Heart right ventricle (tissue), 16 donors: Measurements from ENCODE around the gene STRIP2. TPM values are rescaled to one million over a fixed set of nuclear protein-coding genes. Genes with fewer than 3 reads are reported as not detected.

Source experiments
- ATAC-seq, 8 donors: fragments of 200-7000 bp; cut with Tn5 transposase; one replicate each; pipeline ENCODE4 v1.9.1; 2020; ENCODE audit warnings: mild to moderate bottlenecking in 8 of 8, moderate library complexity in 8 of 8, moderate number of reproducible peaks in 1 of 8
- DNase-seq, 2 donors: peaks; one replicate each; pipeline ENCODE4 v3.0.0-alpha.2; 2020
- H3K27ac ChIP-seq, 10 donors: fragments of 200-600 bp; sonication (generic) in 2 of 10; one replicate each; pipeline versions ENCODE4 v1.5.0 to v1.8.0; 2020 to 2022; ENCODE audit warnings: mild to moderate bottlenecking in 3 of 10
- H3K27me3 ChIP-seq, 7 donors: fragments of 200-600 bp; one replicate each; pipeline ENCODE4 v1.8.0; 2021 to 2022; ENCODE audit warnings: mild to moderate bottlenecking in 2 of 7
- H3K36me3 ChIP-seq, 9 donors: fragments of 200-600 bp; sonication (generic) in 1 of 9; one replicate each; pipeline versions ENCODE4 v1.5.0 to v1.8.0; 2020 to 2022; ENCODE audit warnings: mild to moderate bottlenecking in 2 of 9
- H3K4me1 ChIP-seq, 9 donors: fragments of 200-600 bp; sonication (generic) in 1 of 9; one replicate each; pipeline versions ENCODE4 v1.5.0 to v1.8.0; 2020 to 2022; ENCODE audit warnings: mild to moderate bottlenecking in 4 of 9
- H3K4me3 ChIP-seq, 10 donors: fragments of 200-600 bp; sonication (generic) in 2 of 10; one replicate each; pipeline versions ENCODE4 v1.5.0 to v1.8.0; 2020 to 2022; ENCODE audit warnings: mild to moderate bottlenecking in 7 of 10, moderate library complexity in 2 of 10
- H3K9me3 ChIP-seq, 11 donors: fragments of 200-600 bp in 10 of 11; sonication (generic) in 2 of 11; one replicate each; pipeline versions ENCODE4 v1.5.0 to v1.8.0; 2013 to 2022; ENCODE audit warnings: mild to moderate bottlenecking in 2 of 11, control low read depth in 1 of 11, moderate library complexity in 1 of 11
- CTCF ChIP-seq, 9 donors: fragments of 200-600 bp; sonication (generic) in 2 of 9; IDR thresholded peaks; one replicate each; pipeline versions ENCODE4 v1.5.0 to v1.8.0; 2021 to 2022; ENCODE audit warnings: antibody characterized with exemption in 9 of 9, mild to moderate bottlenecking in 5 of 9, moderate library complexity in 1 of 9
- WGBS, 2 donors: extraction: QIAGEN DNeasy Blood & Tissue Kit; methylation state at CpG; one replicate each; pipeline ENCODE4 v1.1.7; 2013; ENCODE audit warnings: inconsistent platforms in 1 of 2; 5-methylcytosine and 5-hydroxymethylcytosine counted together
- intact Hi-C, 10 donors: fragments of 100-400 bp; cut with DNase I; formaldehyde crosslinking; loops; one replicate each; pipeline versions ENCODE4 v1.11.1 to v1.14.2; 2022
- polyA plus RNA-seq, 2 donors: library from polyadenylated mRNA; stranded (reverse); fragments of 200-250 nt; gene quantifications; one replicate each; pipeline ENCODE4 v1.2.3, GENCODE V29; 2013
- total RNA-seq, 10 donors: library from RNA; stranded (reverse); fragmentation: NEBNext Ultra II Directional in 3 of 10; extraction: Animal tissue kit (Norgen Biotek cat#: 25700) in 3 of 10; gene quantifications; one replicate each; pipeline versions ENCODE4 v1.2.1 to v1.2.4, GENCODE V29; 2021 to 2023
- donor health status: Arrhythmogenic right ventricular cardiomyopathy.
- donor health status: ischemic (EF 13 %, LVEDD 7.1; RV severe dilation, severe dysfunction).
- donor health status: healthy with polysubstance abuse.
- donor health status: DM: no; HTN: yes; CAD: no.
- donor health status: DM: no; HTN: no; CAD: no.
- donor health status: ischemic (EF 25% LVEDD 6.9; RV normal size, moderate dysfunction).
- donor health status: ischemic (EF 25% LVEDD 5.7; RV mildly dilated, moderate dysfunction).
- donor health status: healthy.
- donor health status: DM: yes; HTN: yes; CAD: no.
- donor health status: Ischemic cardiomyopathy.
- donor health status: ischemic (EF 35%, LVEDD 5.7; RV mildly dilated, moderate dysfunction).
- donor health status: nonischemic (EF 11% LVEDD 7.7; RV severe dilation, severe dysfunction).
- donor health status: DM: yes; HTN: yes; CAD: no.
- donor health status: PGD.
- donor health status: ischemic (EF 29% LVEDD 5.4; RV normal size, mild dysfunction).
- donor health status: nonischemic (EF 23%, LVEDD 6.1; RV moderate dilation, normal function).

STRIP2 gene
- total and polyA plus RNA-seq, 12 donors, result 10.6 to 36.9 (median 20.8) TPM

GRCh38 chr7:129457101-129457500, 22.9 kb downstream of the STRIP2 start:
- ATAC-seq (no peak), DNase-seq (no peak)
- 66 to 84% methylated on average over 3 of the region's 3 CpGs for WGBS, 2 donors
- H3K4me1 ChIP-seq, result peaks cover 3 to 25% (median 10%) of the 10 kb centered on the region in 9 donors
- peaks cover 0 to 49% (median 20%) of the 10 kb centered on the region in 9 donors for H3K36me3 ChIP-seq
- TF ChIP-seq CTCF (IDR thresholded peaks at IDR 0.05), result no peak
- H3K4me3 ChIP-seq, result no peak overlapping the region
- intact Hi-C loops, result no loop called here
- H3K9me3 ChIP-seq, result no peaks in the 10 kb centered on the region
- H3K27ac ChIP-seq, result no peak overlapping the region
- H3K27me3 ChIP-seq, result peaks cover 0 to 5% (median 0%) of the 10 kb centered on the region in 7 donors

GRCh38 chr7:129458171-129458570, 23.9 kb downstream of the STRIP2 start:
- H3K36me3 ChIP-seq, result peaks cover 0 to 49% (median 20%) of the 10 kb centered on the region in 9 donors
- peaks cover 0 to 5% (median 0%) of the 10 kb centered on the region in 7 donors for H3K27me3 ChIP-seq
- WGBS, 2 donors, result 95 to 97% methylated on average over 5 of the region's 5 CpGs
- peaks cover 5 to 15% (median 8%) of the 10 kb centered on the region in 9 donors for H3K4me1 ChIP-seq
- TF ChIP-seq CTCF (IDR thresholded peaks at IDR 0.05), result no peak
- H3K27ac ChIP-seq, result no peak overlapping the region
- H3K9me3 ChIP-seq, result no peaks in the 10 kb centered on the region
- H3K4me3 ChIP-seq, result no peak overlapping the region
- ATAC-seq (no peak), DNase-seq (no peak)
- intact Hi-C loops, result no loop called here

- H3K4me3 ChIP-seq, result no peak overlapping the region
- DNase-seq (no peak), ATAC-seq (no peak)
- TF ChIP-seq CTCF (IDR thresholded peaks at IDR 0.05), result no peak
- peaks cover 0 to 55% (median 20%) of the 10 kb centered on the region in 9 donors for H3K36me3 ChIP-seq
- H3K27me3 ChIP-seq, result peaks cover 0 to 5% (median 0%) of the 10 kb centered on the region in 7 donors
- no peak overlapping the region for H3K27ac ChIP-seq
- no peaks in the 10 kb centered on the region for H3K9me3 ChIP-seq
- peaks cover 0 to 8% (median 0%) of the 10 kb centered on the region in 9 donors for H3K4me1 ChIP-seq
- WGBS, 2 donors, result 92 to 100% methylated on average over 2 of the region's 2 CpGs
- intact Hi-C loops, result loop anchor here in 3 of 10 donors (10.0 kb wide), 1 partner anchor 247 kb away; no protein-coding TSS in a partner anchor
Measured at GRCh38 chr7:129461809-129462208, 27.6 kb downstream of the STRIP2 start.

- no peak for ATAC-seq
- Histone ChIP-seq H3K9me3 (no peaks in the 10 kb centered on the region), H3K36me3 (peaks cover 0 to 55% (median 14%) of the 10 kb centered on the region in 9 donors), H3K27ac (no peak overlapping the region), H3K4me1 (peaks cover 0 to 8% (median 0%) of the 10 kb centered on the region in 9 donors), H3K27me3 (peaks cover 0 to 5% (median 0%) of the 10 kb centered on the region in 7 donors), H3K4me3 (no peak overlapping the region)
- no peak for DNase-seq
- intact Hi-C loops, result loop anchor here in 3 of 10 donors (10.0 kb wide), 1 partner anchor 248 kb away; no protein-coding TSS in a partner anchor
- WGBS, 2 donors, result 80 to 93% methylated on average over 1 of the region's 1 CpG
- no peak for TF ChIP-seq CTCF (IDR thresholded peaks at IDR 0.05)
Measured at GRCh38 chr7:129462420-129462819, 28.2 kb downstream of the STRIP2 start.
